HG02885 (cell line): ENCODE data around the gene PRDM11.
A peak's percentile ranks its signal among the peaks of the same experiment; 100 is the strongest.

ENCODE experiments used
- ATAC-seq: cut with Tn5 transposase; IDR thresholded peaks from one replicate; pipeline ENCODE4 v1.9.1; 2021; ENCODE audit warnings: mild to moderate bottlenecking; ENCODE audit not compliant: unreplicated experiment, poor library complexity

PRDM11 gene

DNA sequence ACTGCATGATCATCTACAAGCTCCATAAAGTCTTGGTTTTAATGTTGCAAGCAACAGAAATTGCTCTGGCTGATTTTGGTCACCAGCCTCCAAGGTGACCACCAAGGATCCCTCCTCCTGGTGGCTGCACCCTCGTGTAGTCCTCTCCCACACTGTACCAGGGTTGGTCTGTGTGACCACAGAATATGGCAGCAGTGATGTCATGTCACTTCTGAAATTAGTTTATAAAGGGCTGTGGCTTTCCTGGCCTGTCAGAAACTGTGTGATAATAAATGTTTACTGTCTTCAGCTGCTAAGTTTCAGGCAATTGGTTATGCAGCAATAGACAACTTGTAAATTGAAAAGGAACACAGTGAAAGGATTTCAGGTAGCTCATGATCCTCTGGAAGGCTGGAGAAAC lies 5.3 kb upstream of the PRDM11 start:
- ATAC-seq = peak; percentile 56

DNA sequence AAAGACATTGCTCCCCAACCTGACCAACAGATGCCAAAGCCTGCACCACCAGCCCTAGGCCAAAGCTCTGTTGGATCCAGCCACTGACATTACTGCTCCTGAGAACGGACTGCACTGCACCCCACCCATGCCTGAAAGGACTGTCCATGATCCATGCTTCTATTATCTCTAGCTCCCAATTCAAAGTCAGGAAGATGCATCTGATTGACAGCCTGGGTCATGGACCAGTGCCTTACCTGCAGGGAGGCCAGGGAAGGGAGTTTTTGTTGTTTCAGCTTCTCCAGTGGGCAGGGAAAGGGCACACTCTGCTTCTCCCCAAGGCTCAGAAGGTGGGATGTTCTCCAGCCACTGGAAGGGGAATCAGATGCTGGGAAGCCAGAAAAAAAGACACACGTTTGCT lies 4.8 kb upstream of the PRDM11 start:
- no peak for ATAC-seq

DNA sequence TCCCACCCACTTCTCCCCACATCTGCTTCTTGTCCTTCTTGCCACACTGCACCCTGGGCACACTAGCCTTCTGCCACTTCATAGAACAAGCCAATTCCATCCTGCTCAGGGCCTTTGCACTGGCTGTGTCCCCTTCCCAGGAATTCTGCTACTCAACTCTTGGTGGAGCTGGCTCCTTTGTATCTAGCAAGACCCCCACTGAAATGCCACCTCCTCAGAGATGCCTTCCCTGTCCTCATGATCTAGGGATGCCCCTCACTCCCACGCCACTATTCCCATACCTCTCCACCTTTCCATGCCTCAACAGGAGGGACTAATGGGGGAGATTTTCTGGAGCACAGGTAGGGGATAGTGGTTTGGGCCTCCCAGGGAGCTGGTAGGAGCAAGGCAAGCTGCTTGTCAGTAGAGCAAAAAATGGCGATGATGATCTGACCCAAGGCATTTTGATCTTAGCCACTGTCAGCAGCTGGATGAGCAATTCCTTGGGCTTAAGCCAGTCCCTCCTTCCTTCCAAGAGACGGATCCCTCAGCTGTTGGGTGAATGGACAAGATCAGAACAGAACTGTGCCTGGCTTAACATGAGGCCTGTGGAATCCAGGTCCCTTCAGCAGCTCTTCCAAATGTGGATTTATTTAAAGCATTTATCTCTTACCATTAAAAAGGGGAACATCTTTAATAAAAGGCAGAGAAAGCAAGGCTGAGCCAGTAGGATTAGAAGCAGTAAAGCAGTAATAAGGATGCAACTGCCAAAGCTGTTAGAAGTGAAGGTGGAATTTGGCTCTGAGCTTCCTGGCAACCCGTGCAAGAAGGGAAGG lies 4.0 kb upstream of the PRDM11 start:
- ATAC-seq = no peak

- ATAC-seq = no peak
Observed at GRCh38 chr11:45143494-45143893, 2.9 kb upstream of the PRDM11 start.

GRCh38 chr11:45144126-45145082 lies 2.0 kb upstream of the PRDM11 start:
- ATAC-seq = no peak

DNA sequence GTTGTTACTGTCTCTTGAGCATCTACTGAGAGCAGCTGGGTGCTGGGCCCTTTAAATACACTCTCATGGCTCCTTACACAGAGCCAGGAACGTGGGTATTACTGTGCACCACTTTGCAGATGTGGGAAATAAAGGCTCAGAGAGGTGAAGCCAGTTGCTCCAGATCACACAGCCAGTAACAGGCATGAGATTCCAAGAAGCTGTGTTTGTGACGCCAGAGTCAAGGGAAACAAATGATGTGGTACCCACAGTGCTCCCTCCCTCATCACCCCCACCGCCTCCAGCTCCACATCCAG lies 1.4 kb upstream of the PRDM11 start:
- ATAC-seq = no peak

- ATAC-seq = no peak
Observed at GRCh38 chr11:45145379-45146071, 914 bp upstream of the PRDM11 start.

DNA sequence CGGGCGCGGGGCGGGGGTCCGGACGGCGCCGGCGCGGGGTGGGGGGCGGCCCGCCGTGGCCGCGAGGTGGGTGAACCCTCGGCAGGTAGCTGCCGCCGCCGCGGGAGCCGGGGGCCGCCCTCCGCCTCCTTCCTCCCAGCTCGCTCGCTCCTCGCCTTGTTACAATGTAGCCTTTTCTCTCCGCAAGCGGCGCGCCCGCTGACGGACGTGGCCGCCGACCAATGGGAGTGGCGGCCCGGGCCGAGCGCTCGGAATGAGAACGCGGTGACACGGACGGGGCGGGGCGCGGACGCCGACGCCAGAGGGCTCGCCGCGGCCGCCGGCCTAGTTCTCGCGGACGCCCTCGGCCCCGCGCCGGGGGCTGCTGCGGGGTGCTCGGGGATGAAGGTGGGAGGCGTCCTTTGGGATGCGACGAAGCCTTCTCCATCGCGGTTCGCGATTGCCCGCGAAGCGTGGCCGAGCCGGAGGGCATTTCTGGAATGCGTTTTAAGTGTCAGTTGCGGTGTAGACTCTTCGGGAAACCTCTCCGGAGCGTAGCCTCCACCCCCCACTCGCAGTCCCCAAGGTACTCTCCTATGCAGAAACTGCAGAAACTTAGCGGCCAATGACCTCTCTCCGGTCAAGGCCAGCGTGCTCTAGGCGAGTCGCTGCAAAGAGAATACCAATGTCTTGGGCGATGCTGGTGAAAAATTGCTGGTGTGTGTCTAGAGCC lies 734 bp downstream of the PRDM11 start:
- ATAC-seq = peak; percentile 98

GRCh38 chr11:45147891-45148675 lies 1.6 kb downstream of the PRDM11 start:
- no peak for ATAC-seq

- ATAC-seq = no peak
Observed at GRCh38 chr11:45149483-45150056, 3.1 kb downstream of the PRDM11 start.

GRCh38 chr11:45150301-45150700 lies 3.9 kb downstream of the PRDM11 start:
- no peak for ATAC-seq

GRCh38 chr11:45150943-45151342 lies 4.5 kb downstream of the PRDM11 start:
- no peak for ATAC-seq

- ATAC-seq = no peak
Observed at GRCh38 chr11:45151362-45151982, 5.0 kb downstream of the PRDM11 start.

DNA sequence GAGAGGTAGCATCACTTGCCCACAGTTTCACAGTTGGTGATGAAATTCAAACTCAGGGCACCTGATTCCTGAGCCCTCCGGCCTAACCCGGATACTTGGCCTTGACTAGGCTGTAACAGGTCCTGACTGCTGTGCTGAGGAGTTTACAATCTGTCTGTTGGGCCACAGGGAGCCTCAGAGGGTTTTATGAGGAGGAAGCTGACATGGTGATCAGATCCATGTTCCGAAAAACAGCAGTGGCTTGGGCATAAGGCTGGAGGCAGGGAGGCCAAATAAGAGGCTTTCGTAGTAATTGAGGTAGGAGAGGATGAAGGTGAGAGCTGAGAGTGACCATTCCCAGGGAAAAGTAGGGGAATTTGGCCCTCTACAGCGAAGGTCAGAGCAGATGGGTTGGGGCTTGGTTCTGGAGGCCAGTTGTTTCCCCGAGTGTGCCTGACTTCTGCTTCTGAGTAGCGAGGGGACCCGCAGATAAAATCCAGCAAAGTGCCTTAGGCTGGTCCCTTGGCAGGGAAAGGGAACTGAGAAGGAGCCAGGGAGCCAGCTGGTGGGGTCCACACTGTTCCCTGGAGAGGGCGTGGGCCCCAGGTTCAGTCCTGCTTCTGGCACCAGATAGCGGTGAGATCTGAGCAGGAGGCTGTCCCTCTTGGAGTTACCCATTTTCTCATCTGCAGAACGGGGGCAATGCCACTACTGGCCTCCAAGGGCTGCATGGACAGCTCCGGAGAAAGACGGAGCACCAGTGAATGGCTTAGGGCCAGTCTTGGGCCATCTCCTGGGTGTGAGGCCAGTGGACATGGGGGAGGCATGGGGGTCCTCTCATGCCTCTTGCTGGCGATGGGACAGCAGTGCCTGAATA lies 6.5 kb downstream of the PRDM11 start:
- no peak for ATAC-seq

DNA sequence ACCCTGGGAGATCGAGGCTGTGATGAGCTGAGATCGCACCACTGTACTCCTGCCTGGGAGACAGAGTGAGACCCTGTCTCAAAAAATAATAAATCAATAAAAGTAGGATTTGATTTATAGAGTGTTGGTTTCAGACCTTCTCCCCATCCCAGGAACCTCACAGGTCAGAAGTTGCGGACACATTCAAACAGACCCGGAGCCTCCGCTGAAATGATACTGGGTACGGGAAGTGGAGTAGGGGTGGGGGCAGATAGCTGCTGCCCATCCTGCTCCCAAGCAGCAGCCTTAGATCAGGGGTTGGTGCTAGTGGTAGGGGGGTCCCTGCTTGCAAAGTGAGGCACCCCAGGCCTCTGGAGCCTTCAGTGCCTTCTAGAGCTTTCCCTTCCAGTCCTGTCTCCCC lies 7.8 kb downstream of the PRDM11 start:
- no peak for ATAC-seq

DNA sequence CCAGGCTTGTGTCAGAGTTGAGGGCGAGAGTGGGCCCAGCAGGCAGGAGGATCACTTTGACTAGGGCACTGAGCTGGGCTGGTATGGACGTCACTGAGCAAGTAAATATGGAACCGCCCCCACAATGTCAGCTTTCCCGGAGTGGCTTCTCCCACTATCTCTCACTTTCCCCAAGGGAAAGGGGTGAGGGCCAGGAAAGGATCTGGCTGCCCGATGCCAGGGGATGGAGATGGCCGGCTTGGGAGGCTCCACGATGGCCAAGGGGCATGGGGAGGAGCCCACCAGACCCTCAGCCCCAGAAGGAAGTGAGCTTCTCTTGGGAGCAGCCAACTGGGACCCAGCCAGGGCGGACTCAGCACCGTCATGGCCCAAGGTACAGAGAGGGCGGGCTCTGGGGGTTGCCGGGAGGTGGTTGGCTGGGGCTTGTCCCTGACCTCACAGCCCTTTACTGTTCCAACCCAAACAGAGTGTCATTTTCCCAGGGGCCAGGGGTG lies 8.7 kb downstream of the PRDM11 start:
- ATAC-seq = no peak

- no peak for ATAC-seq
Observed at GRCh38 chr11:45155627-45156180, 9.3 kb downstream of the PRDM11 start.
